ENCODE results near the gene FMN2.

DNA sequence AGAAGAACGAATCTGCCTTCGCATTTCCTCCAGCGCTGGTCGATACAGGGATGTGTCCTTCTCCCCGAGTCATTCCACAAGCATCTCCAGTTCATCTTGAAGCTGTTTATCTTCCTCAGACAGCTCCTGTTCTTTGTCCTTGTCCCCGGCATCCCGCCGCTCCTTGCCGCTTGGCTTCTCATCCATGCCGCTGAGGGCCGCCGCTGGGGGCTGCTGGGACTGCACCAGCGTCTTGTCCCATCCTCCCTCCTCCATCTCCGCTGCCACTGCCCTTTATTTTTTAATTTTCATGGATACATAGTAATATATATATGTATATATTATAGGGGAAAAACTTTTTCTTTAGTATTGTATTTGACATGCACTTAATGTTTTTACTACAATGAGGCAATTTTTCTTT, 53.4 kb downstream of the FMN2 start:
- TF ChIP-seq CTCF (IDR thresholded peaks at IDR 0.05) (no peak), EZH2phosphoT487 (IDR thresholded peaks at IDR 0.05) (no peak)
